DOHH2 (cell line): Measurements from ENCODE around the gene SNX33.
"Not testable (repeated sequence)": the region's sequence is repeated elsewhere in the genome, so short reads cannot be mapped to it uniquely, and the experiment has no call there.

Source experiments
- EZH2phosphoT487 ChIP-seq: fragments of 200-600 bp; sonication (generic); IDR thresholded peaks from 2 replicates; pipeline ENCODE4 v1.6.1; 2017; ENCODE audit warnings: borderline replicate concordance, mild to moderate bottlenecking, antibody characterized with exemption, low read length, moderate library complexity, mixed read lengths
- TF ChIP-seq, protein P1 (sequence below): fragments of 200-600 bp; sonication (generic); IDR thresholded peaks from one replicate; pipeline ENCODE4 v1.5.1; 2014; ENCODE audit warnings: antibody characterized with exemption, mild to moderate bottlenecking, low read depth, low read length; ENCODE audit not compliant: poor library complexity, severe bottlenecking

DNA sequence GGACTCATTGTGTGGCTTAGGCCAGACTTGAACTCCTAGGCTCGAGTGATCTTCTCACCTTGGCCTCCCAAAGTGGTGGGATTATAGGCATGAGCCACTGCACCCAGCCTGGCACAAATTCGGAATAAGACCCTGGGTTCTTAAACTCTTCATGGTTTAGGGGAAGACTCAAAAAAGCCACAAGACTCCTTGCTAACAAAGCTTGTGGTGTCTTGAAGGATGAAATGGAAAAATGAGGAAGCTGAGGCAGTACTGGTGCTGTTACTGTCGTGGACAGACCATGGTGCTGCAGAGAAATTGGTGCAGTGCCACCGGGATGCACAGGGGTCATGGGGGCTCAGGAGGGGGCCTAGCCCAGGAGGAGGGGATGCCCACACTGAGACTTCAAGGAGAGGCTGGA, 44.6 kb downstream of the SNX33 start:
- TF ChIP-seq, protein P1, sequence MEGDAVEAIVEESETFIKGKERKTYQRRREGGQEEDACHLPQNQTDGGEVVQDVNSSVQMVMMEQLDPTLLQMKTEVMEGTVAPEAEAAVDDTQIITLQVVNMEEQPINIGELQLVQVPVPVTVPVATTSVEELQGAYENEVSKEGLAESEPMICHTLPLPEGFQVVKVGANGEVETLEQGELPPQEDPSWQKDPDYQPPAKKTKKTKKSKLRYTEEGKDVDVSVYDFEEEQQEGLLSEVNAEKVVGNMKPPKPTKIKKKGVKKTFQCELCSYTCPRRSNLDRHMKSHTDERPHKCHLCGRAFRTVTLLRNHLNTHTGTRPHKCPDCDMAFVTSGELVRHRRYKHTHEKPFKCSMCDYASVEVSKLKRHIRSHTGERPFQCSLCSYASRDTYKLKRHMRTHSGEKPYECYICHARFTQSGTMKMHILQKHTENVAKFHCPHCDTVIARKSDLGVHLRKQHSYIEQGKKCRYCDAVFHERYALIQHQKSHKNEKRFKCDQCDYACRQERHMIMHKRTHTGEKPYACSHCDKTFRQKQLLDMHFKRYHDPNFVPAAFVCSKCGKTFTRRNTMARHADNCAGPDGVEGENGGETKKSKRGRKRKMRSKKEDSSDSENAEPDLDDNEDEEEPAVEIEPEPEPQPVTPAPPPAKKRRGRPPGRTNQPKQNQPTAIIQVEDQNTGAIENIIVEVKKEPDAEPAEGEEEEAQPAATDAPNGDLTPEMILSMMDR, result not testable (repeated sequence)
- TF ChIP-seq EZH2phosphoT487, result not testable (repeated sequence)
